RCC 7860 (cell line): ENCODE measurements around the gene NBPF1.
"Not testable (repeated sequence)": the region's sequence is repeated elsewhere in the genome, so short reads cannot be mapped to it uniquely, and the experiment has no call there.

ENCODE experiments used
- DNase-seq: peaks from one replicate; pipeline ENCODE4 v3.0.0-alpha.2; 2015; ENCODE audit warnings: low spot score
- FAIRE-seq: peaks from 2 replicates; lab custom pipeline; 2012; peaks lifted over from hg19 to GRCh38; lab: Jason Lieb, UNC

NBPF1 gene

GRCh38 chr1:16607853-16608815, 5.2 kb downstream of the NBPF1 start:
- not testable (repeated sequence) for DNase-seq, FAIRE-seq

- no peak for FAIRE-seq
- no peak for DNase-seq
Observed at GRCh38 chr1:16607433-16607851, 5.9 kb downstream of the NBPF1 start.

- not testable (repeated sequence) for DNase-seq, FAIRE-seq
Observed at GRCh38 chr1:16606666-16607432, 6.5 kb downstream of the NBPF1 start.

- DNase-seq: no peak
- no peak for FAIRE-seq
Observed at GRCh38 chr1:16605532-16606505, 7.5 kb downstream of the NBPF1 start.

- DNase-seq (no peak), FAIRE-seq (no peak)
Observed at GRCh38 chr1:16605213-16605525, 8.2 kb downstream of the NBPF1 start.

- DNase-seq, FAIRE-seq: not testable (repeated sequence)
Observed at GRCh38 chr1:16604514-16605212, 8.7 kb downstream of the NBPF1 start.

DNA sequence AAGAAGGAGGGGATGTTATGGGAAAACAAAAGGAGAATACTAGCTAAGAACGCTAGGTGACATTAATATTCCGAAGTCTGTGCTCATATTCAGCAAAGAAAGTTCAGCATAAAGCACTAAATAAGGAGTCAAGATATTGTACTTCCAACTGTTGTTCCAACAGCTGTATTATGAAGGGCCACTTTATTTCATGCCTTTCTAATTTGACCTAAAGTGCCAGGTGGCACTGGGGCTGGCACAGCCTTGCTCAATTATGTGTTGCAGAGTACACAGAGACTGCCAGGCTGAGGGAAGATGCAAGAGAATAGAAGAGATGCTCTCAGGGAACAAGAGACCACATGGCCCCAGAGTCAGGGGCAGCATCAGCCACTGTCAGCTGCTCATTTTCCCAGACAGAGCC, 9.7 kb downstream of the NBPF1 start:
- DNase-seq, FAIRE-seq: not testable (repeated sequence)

GRCh38 chr1:16602336-16603011, 10.9 kb downstream of the NBPF1 start:
- FAIRE-seq: peak; percentile 63
- not testable (repeated sequence) for DNase-seq

- DNase-seq, FAIRE-seq: not testable (repeated sequence)
Observed at GRCh38 chr1:16600855-16601786, 12.2 kb downstream of the NBPF1 start.

DNA sequence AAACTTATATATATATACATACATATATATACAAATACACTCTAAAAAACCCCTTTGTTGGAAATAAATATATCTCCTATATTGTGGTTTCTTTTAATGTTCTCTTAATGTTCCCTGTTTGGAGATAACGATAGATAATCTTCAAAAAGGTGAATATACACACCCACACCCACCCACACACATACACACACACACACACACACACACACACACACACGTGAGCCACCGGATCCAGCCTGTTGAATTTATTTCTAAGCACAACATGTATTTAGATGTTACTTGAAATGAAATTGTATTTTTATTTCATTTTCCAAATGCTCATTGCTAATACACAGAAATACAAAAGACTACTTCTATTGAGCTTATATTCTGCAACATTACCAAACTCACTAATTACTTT, 14.0 kb downstream of the NBPF1 start:
- not testable (repeated sequence) for DNase-seq, FAIRE-seq

DNA sequence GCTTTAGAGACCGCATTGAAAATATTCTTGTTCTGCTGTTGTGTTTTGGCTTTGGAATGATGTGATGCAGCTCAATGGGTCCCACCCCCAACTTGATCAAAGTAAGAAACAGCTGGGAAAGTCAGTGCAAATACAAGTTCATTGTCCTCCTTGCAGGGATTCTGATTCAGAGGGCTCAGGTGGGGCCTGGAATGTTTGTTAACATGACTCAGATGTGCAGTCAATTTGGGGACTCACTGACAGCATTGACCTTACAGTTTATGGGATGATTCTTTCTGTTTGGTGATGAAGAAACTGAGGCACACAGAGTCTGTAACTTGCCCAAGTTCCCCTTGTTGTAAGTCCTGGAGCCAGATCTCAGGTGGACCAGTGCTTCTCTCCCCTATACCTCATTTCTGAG, 18.1 kb downstream of the NBPF1 start:
- not testable (repeated sequence) for FAIRE-seq, DNase-seq

- FAIRE-seq, DNase-seq: not testable (repeated sequence)
Observed at GRCh38 chr1:16591845-16592244, 21.5 kb downstream of the NBPF1 start.

GRCh38 chr1:16588081-16588480, 25.3 kb downstream of the NBPF1 start:
- DNase-seq, FAIRE-seq: not testable (repeated sequence)

DNA sequence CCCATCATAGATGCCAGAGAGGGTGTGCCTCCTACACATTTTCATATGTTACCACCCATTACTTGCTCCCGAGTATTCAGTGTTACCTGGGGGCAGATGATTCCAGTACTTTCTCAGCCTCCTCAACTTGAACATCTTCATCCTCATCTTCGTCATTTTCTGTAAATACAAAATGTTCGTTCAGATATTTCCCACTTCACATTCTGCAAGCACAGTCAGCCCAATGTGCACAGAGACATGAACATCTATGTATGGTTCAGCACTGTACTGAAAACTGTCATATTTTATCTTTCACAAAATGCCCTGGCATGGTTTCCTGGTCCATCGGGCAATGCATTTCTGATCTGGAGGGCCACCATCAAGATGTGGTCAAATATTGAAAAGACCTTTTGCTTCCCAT, 25.7 kb downstream of the NBPF1 start:
- FAIRE-seq, DNase-seq: not testable (repeated sequence)

DNA sequence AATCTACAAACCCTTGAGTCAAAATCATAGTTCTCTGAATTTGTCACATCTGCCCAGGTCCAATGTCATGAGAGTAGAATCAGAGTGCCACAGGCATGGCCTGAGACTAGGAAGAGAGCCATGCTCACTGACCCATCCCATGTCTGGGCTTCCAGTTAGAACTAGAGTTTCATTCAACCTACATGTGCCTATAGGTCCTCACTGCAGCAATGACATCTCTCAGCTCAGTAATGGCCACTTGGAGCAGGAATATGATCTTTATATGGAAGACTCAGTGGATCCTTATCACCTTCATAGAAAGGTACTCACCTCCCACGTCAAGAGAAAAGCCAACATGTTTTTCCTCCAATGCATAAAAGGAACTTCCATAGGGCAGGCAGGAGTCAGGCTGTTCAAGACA, 48.0 kb downstream of the NBPF1 start:
- FAIRE-seq, DNase-seq: not testable (repeated sequence)

- not testable (repeated sequence) for FAIRE-seq, DNase-seq
Observed at GRCh38 chr1:16561035-16561434, 52.3 kb downstream of the NBPF1 start.

DNA sequence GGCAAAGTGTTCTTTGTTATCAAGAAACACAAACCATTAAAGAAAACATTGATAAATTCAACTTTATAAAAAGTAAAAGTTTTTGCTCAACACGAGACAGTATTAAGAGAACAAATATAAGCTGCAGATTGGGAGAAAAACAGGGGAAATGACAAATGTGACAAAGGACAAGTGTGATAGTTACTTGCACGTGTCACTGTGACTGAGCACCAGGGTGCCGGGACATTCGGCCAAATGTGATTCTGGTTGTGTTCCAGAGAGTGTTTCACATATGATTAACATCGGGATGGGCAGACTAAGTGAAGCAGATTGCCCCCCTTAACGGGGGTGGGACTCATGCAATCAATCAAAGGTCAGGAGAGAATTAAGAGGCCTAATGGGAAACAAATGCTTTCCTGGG, 52.9 kb downstream of the NBPF1 start:
- FAIRE-seq: not testable (repeated sequence)

DNA sequence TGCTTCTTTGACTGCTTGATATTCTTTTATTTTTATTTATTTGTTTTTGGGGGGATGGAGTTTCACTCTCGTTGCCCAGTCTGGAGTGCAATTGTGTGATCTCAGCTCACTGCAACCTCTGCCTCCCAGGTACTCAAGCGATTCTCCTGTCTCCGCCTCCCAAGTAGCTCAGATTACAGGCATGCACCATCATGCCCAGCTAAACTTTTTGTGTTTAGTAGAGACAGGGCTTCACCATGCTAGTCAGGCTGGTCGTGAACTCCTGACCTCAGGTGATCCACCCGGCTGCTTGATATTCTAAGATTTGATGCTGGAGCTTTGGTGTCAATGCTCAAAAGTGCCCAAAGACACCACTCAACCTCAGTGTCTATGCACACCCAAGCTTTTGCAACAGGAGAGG, 53.7 kb downstream of the NBPF1 start:
- not testable (repeated sequence) for FAIRE-seq, DNase-seq

More for the DNA sequence above, 52.9 kb downstream of the NBPF1 start:
- not testable (repeated sequence) for DNase-seq
